ENCODE results near the gene DNASE1.

The DNASE1 gene

GRCh38 chr16:3664187-3664896 is 9.9 kb downstream of the DNASE1 start:
- no peak for DNase-seq (ENCODE audit: low spot score)

GRCh38 chr16:3665508-3665907 is 11.0 kb downstream of the DNASE1 start:
- DNase-seq (ENCODE audit: low spot score): no peak

- no peak for DNase-seq (ENCODE audit: low spot score)
Observed at GRCh38 chr16:3668626-3669025, 14.1 kb downstream of the DNASE1 start.

- DNase-seq (ENCODE audit: low spot score): no peak
Observed at GRCh38 chr16:3669082-3669481, 14.6 kb downstream of the DNASE1 start.

GRCh38 chr16:3670711-3671110 is 16.2 kb downstream of the DNASE1 start:
- DNase-seq (ENCODE audit: low spot score): no peak

GRCh38 chr16:3671424-3671823 is 16.9 kb downstream of the DNASE1 start:
- no peak for DNase-seq (ENCODE audit: low spot score)

GRCh38 chr16:3672571-3673041 is 18.1 kb downstream of the DNASE1 start:
- no peak for DNase-seq (ENCODE audit: low spot score)

- no peak for DNase-seq (ENCODE audit: low spot score)
Observed at GRCh38 chr16:3673201-3673600, 18.7 kb downstream of the DNASE1 start.

- DNase-seq (ENCODE audit: low spot score): no peak
Observed at GRCh38 chr16:3673676-3674377, 19.3 kb downstream of the DNASE1 start.

- no peak for DNase-seq (ENCODE audit: low spot score)
Observed at GRCh38 chr16:3674513-3675295, 20.2 kb downstream of the DNASE1 start.

GRCh38 chr16:3675601-3676130 is 21.2 kb downstream of the DNASE1 start:
- DNase-seq (ENCODE audit: low spot score): no peak

- peak; percentile 1 for DNase-seq (ENCODE audit: low spot score)
Observed at GRCh38 chr16:3677994-3678393, 23.5 kb downstream of the DNASE1 start.

GRCh38 chr16:3681206-3681605 is 26.7 kb downstream of the DNASE1 start:
- peak; percentile 1 for DNase-seq (ENCODE audit: low spot score)

- no peak for DNase-seq (ENCODE audit: low spot score)
Observed at GRCh38 chr16:3687021-3687420, 32.5 kb downstream of the DNASE1 start.

- no peak for DNase-seq (ENCODE audit: low spot score)
Observed at GRCh38 chr16:3687792-3688191, 33.3 kb downstream of the DNASE1 start.

- DNase-seq (ENCODE audit: low spot score): no peak
Observed at GRCh38 chr16:3689731-3690130, 35.2 kb downstream of the DNASE1 start.

- peak; percentile 81 for DNase-seq (ENCODE audit: low spot score)
Observed at GRCh38 chr16:3690470-3690928, 36.0 kb downstream of the DNASE1 start.

- DNase-seq (ENCODE audit: low spot score): no peak
Observed at GRCh38 chr16:3690980-3691720, 36.7 kb downstream of the DNASE1 start.

GRCh38 chr16:3691761-3692160 is 37.3 kb downstream of the DNASE1 start:
- DNase-seq (ENCODE audit: low spot score): no peak

GRCh38 chr16:3694051-3694450 is 39.6 kb downstream of the DNASE1 start:
- no peak for DNase-seq (ENCODE audit: low spot score)

- DNase-seq (ENCODE audit: low spot score): peak; percentile 55
Observed at GRCh38 chr16:3695610-3696369, 41.3 kb downstream of the DNASE1 start.

All from HuH-7.5 (cell line).